ENCODE measurements around the gene ZNF423.

The ZNF423 gene

DNA sequence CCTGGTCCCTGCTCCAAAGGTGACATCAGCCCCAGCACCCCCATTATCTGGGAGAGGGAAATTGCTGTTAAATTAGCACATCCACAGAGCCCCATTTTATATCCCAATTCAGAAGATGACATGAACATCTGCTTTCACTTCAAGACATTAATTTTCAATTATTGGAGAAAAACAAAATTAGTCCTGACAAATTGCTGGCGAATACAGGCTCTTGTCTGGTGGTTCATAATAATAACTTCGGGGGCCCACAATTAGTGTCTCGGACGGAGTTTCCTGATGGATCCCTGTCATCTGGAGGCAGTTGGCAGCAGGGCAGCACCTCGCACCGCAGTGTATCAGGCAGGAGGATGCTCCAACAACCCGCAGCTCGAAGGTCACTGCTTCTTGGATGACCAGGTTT is 7.4 kb downstream of the ZNF423 start:
- DNase-seq, result no peak

DNA sequence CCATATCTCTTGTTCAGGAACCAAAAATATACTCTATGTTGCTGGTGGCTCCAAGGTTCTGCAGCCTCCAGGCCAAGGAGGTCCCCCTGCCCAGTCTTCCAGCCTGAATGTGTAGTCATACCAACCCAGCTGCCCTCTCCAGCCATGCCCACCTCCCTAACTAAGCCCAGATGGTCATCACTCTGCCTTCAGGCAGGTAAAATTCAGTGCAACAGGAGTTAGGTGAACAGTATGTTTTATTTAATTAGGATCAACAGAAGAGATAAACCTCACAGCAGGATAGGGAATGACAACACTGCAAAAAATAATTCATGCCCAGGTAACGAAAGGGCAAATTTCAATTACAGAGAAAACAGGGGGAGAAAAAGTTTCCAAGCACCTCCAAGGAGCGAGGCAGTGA is 9.1 kb downstream of the ZNF423 start:
- no peak for DNase-seq

DNA sequence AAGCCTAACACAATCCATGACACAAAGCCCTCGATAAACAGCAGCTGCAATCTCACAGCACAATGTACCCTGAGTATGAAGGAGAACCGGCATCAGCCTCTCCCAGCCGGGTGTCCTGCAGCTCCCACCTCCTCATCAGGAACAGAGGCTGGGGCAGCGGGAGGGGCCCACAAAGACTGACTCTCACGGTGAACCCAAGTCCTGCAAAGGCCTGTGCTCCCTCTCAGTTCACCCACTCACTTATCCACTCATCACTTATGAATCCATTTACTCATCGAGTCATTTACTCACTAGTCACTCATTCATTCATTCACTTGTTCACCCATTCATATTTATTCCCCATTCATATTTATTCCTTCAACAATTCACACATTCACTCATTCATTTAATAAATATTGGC is 11.6 kb downstream of the ZNF423 start:
- peak; percentile 35 for DNase-seq

DNA sequence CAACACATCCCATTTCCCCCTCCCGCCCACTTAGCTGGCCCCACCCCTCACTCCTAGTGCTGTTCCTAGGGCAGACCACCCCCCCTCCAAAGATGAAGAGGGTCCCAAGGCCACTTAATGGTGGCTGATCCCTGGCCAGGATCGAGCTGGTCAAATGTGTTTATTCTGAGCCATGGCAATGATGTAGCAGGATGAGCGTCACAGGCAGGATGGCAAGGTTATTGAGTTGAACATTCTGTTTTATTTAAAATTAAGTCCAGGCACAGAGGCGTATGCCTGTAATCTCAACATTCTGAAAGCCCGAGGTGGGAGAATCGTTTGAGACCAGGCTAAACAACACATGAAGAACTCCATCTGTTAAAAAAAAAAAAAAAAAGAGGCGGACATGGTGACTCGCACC is 12.2 kb downstream of the ZNF423 start:
- DNase-seq, result peak; percentile 35

DNA sequence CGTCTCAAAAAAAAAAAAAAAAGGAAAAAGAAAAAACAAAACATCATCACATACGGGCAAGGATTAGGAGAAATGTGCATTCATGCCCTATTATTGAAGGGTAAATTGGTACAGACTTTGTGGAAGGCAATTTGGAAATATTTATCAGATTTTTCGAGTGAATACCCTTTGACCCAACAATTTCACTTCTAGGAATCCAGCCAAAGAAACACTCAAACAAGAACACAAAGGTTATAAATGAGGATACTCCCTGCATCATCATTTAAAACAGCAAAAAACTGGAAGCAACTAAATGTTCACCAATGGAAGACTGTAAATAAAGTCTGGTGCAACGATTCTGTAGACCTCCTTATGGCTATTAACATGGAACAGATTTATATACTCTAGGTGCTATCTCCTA is 12.9 kb downstream of the ZNF423 start:
- no peak for DNase-seq

DNA sequence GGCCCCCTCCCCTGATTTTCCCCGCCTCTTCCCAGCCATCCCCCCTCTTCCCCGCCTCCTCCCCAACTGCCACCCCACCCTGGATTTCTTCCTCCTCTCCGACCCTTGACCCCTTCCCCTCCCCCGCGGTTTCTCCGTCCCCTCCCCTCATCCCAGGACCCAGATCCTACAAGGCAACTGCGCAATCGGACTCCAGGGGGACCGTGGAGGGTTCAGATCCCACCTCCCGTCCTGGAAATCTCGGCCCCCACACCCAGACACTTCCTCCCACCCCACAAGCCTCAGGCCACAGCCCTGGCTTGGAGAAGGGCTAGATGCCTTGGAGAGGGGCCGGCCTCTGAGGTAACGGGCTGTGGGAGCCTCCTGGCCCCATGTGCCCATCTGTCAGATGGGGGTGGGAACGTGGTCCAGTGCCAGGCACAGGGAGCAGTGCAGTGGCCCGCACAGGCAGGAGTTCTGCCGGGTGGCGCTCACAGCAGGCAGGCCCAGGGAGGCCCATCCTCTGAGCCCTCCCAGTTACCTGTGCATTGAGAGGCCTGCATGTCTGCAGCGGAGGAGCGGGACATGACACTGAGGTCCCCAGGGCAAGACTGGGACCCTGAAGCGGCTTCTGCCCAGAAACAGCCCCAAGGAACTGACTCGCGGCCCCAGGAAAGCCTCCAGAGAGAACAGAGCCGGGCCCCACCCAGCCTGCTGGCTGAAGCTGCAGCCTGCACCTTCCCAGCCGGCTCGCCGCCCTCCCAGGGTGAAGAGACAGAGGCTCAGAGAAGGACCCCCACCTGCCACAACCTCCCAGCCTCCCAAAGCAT is 16.7 kb downstream of the ZNF423 start:
- DNase-seq, result peak; percentile 63

DNA sequence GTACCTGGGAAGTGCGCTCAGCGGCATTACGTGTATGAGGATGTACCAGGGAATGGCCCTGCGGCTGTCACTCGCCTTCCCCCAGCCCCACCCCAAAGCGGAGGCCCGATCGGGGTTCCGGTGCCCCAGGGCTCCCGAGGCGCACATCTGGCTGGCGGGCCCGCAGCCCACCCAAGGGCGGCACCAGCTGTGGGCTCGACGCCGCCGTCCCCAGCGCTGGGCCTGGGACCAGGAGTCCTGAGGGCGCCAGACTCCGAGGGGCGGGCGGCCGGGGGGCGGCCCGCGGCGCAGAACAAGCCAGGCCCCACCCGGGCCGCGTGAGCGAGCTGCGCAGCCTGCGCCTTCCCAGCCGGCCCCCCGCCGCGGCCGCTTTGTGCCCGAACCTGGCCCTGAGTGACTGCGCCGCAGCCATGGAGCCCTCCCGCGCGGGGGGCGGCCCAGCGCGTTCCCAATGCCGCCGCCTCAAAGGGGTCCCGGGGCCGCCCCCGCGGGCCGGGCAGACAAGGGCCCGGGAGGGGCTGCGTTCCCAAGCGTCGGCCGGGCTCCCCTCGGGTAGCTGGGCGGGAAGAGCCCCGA is 17.4 kb downstream of the ZNF423 start:
- DNase-seq, result no peak

DNA sequence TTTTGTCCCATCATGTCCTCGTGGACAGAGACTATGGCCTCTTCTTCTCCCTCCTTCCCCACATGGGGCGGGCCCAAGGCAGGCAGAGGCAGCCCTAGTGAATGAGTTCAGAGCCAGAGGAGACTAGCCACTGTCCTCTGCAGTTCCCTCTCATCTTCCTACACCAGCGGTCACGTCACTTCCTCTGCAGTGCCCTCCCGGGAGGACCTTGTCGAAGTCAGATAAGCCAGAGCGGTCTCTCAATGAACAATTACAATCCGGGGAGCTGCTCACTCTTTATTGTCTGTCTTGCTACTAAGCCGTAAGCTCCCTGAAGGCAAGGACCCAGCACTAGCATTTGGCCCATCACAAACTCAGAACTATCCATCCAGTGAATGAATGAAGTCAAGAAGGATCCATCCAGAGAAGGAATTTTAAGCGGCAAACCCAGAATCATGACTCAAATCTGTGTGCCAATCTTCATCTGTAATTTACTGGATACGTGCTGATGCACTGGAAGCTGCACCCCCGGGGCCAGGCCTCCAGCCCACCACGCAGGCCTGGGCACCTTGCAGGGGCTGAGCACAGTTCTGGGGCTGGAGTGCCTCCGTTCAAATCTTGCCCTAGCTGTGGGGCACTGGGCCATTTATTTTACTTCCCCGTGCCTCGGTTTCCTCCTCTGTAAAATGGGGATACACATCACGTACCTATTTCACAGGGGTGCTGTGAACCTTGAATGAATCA is 18.1 kb downstream of the ZNF423 start:
- no peak for DNase-seq

DNA sequence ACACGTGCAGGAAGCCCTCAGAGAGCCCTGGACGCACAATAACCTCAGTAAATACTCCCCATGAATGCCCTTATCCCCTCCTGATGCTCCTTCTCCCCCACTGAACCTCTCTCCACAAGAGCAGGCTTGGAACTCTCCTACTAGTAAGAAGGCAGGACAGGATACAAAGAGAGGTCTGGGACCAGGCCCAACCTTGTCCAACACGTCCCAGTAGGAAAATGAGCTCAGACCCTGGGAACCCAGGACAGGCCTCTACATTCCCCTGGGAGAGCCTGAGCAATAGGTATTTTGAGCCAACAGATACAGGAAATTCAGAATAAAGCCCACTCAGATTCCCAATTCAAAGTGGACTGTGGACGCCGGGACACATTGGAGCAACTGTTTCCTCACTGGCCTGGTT is 19.2 kb downstream of the ZNF423 start:
- no peak for DNase-seq

DNA sequence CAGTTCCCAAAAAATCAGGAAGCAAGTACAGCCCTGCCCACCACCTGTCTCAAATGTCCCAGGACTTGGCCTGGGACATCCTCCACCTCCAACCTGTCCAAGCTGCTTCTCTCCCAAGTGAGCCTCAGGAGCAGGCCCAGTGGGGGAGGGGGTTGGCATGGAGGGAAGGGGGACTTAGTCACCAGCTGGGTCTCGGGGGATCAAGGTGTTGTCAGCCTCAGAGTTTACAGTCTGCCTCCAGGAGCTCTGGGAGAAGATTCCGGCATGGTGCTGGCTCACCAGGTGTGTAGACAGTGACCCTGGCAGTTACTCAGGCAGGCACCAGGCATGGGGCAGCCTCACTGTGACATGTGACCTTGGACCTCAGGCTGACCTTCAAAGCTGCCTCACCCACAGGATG is 19.7 kb downstream of the ZNF423 start:
- peak; percentile 13 for DNase-seq

DNA sequence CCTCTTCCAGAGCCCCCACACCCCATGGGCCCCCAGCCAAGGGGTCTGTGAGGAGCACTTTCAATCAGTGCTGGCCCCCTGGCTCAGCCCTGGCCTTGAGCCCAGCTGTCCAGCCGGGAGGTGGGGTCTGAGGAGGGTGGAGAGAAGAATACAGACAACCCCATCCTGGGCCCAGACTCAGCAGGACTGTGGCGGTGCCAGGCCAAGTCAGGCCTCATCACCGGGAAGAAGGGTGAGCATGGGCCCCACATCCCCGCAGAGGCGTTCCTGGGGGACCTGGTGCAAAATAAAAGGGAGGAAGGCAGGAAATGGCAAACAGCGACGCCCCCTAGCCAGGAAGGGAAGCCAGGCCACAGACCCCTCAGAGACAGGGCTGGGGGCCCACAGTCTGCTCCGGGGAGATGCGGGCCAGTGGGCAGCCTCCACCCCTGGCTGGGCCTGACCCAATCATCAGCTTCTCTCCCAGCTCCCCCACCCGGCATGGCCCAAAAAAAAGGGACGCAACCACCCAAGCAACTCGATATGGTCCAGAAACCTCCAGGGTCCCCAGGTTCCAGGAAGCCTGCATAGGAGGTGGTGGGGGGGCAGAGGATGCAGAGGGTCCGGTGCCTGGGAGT is 20.6 kb downstream of the ZNF423 start:
- no peak for DNase-seq

DNA sequence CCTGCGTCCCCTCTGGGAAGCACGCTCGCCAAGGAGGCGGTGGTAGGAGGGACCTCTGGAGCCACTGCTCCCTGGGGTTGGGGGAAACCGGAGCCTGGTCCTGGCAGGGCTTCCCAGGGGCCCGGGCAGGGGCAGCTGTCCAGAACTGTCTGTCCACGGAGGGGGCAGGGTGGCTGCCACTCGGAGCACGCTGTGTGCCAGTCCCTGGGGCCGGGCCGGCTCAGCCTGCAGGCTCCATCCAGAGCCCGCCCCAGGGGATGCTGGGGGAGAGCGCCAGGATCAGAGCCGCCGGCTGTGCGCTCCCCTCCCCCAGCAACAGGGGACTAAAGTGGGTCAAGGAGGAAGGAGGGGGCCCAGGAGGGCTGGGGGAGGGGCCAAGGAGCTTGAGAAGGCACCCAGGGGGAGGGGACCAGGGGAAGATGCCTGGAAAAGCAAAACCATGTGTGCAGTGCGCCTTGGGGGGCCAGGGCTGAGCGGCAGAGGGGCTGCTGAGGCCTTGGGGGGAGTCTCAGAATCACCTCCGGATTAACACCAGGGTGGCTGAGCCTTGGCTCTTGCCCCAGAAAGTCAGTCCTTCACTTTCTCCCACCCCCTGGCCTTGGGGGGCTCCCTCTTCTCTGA is 21.3 kb downstream of the ZNF423 start:
- no peak for DNase-seq

DNA sequence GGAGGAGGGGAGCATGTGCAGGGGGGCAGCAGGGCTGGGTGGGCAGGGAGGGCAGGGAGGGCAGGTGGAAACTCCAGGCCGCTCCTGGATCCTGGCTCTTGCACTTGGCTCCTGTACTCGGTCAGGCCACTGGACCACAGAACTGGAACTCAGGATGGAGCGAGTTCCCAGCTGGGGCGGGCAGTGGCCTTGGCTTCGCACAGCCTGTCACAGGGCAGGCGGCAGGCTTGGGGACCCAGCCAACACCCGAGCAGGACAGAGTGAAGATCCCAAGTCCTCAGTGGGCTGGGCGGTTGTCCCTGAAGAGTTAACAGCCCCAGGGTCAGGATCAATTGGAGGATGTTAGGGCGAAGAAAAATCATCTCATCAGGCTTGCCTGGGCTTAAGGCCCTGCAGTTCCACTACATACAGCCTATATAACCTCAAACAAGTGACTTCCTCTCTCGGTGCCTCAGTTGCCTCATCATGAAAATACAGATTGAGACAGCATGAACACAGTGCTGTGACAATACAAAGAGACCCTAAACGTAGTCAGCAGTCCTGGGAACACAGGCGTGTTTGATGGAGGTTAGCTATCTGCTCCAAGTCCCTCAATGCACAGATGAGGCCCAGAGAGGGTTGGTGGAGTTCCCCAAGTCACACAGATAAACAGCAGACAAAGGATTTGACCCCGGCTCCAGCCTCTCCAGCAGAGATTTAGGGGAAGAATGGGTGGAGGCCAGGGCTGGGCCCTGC is 21.9 kb downstream of the ZNF423 start:
- no peak for DNase-seq

DNA sequence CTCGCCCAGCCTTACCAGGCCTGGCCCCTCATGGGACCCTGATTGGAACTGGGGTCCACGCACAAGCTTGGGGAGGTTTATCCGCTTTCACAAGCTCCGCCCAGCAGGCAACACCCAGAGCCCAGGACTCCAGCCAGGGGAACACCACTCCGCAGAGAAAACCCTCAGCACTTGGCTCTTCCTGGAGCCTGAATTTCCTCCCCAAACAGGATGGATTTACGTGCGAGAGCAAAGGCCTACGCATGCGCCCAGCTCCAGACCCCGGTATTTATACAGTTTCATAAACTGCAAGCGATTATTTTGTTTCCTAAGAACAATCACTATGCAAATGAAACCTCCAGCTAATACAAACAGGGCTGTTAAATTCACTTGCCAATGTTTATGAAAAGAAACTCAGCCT is 22.8 kb downstream of the ZNF423 start:
- no peak for DNase-seq

DNA sequence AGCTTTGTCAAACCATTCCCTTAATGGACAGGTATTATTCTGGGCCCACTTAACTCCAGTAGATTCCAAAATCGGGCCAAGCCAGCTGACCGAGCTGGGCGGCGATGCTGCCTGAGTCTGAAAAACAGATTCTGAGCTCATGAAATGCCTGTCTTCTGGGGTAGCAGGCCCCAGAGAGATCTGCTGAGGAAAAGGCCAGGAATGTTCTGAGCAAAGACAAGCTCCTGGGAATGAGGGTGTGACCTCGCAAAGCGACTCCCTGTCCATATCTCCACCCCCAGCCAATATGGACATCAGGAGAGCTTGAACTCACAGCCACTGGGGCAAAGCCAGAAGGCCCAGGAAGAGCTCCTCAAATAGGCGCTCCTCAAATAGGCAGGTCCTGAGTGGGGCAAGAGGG is 23.7 kb downstream of the ZNF423 start:
- DNase-seq, result no peak

DNA sequence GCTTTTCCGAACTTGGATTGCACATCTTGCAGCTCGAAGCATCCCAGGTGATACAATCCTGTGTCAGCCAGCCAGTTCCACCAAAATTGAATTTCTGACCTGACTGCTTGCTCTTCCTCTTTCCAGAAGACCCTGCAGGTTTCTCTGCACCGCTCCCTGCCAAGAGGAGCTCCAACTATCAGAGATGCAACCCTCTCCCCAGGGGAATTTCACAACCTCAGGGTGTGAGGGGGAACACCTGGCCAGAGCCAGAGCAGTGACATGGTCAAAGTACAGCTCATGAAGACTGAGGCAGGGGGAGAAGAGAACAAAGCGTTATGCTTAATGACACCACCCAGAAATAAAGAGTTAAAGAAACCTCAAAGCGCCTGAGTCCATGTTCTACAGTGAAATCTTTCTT is 25.0 kb downstream of the ZNF423 start:
- DNase-seq, result no peak

DNA sequence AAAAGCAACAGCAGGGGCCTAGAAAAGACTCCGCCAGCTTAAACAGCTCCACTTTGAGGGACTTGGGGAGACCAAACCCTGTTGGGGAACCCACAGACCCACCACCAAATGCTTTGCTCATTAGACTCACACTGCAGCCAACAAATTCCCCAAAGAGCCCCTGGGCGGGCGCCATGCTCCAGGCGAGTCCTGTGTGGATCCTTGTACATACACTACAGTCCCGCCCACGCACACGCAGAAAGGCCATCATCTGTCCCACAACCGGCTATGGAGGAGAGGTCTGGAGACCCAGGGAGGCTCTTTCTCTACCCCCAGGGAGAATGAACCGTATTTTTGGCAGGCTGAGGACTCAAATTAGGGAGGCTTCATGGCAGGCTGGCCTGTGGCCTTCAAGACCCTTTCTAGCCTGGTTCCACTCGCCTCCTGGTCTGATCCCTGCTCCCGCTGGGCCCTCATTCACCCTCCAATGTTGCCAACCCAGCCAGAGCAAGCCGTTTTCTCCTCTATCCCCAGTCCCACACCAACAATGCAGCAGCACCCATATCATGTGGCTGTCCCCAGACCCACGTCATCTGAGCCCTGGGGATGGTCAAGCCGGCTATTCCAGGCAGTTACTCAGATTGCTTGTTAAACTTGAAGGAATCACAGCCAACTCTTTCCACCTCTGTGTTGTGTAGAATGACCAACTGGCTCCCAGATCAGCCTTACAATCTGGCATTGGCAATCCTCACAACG is 27.2 kb downstream of the ZNF423 start:
- DNase-seq, result no peak

DNA sequence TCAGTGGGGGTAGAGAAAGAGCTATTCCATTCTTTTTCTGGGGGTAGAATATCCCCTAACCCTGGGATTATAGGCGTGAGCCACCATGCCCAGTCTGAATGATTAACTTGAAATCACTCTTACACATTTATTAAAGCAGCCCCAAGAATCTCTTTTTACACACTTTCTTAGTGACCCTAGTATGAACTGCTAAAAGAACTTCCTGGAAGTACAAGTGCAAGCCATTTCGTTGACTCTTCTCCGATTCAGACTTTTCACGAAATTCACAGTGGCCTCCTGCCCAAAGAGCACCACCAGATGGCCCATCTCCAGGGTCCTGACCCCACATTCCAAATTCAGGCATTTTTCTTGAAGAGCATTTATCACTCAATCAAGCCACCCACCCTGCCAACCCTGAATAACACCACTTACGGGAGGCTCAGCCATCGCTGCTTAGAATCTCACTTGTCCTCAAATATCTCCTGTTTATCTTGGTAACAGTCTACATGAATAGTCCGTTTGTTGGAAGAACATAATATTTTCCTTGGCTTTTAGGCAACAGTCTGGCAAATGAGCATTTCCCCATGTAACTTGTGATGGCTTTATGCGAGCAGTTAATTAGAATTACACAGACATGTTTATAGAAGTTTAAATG is 28.0 kb downstream of the ZNF423 start:
- no peak for DNase-seq

DNA sequence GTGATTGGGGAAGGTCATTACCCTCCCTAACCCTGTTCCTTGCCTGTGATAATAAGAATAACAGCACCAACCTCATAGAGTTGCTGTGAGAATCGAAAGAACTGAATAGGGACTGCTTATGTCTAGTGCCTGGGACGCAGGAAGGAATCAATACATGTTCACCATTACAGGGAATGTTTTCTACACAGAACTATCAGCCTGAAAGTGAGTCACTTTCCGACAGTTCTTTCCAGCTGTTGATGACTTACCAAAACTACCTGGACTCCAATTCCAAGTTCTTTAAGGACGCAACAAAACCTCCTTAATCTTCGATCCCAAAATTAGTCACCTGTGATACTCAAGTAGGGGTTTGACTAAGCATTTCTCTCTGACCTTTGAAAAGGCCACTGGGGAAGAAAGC is 29.4 kb downstream of the ZNF423 start:
- DNase-seq, result no peak

DNA sequence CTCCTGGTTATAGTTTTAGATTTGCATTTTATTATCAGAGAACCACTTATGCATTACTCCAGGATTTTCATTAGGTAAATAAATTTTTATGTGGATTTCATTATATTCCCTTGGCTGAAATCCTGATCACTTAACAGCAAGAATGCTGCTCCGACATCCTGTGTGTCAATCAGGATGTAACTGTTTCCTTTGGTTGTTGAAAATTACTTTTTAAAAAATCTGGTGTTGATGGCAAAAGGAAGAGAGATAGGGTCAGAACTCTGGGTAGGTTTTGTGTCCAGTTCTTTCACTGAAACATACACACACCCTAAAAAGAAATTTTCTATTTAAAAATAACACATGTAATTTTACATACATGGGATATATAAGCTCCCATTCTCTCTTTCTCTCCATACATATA is 30.9 kb downstream of the ZNF423 start:
- DNase-seq, result no peak

DNA sequence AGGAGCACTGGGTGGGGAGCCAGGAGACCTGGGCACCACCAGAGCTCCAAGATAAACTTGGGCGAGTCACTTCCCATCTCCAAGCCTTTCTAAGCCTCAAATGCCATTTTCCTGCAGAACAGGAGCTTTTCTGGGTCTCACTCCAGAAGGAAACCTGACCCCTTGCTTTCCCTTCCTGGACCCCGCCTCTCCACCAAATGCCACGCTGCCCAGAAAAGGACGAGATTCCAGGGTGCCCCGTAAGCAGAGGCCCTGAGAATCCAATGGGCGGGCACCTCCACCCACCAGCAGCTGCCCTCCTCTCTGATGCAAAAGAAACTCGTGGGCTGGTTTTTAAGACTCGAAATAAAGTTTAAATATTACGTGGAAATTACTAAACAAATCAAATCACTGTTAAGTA is 31.3 kb downstream of the ZNF423 start:
- peak; percentile 8 for DNase-seq

Data from NCI-H2171 treated with DMSO at 0.1 percent for 48 hours (cell line).